Epithelial cell of esophagus (primary cell): ENCODE data around the gene PFN3.

Experiments used
- DNase-seq: peaks from one replicate; pipeline ENCODE4 v3.0.0; 2010; ENCODE audit warnings: low read depth
- H3K4me3 ChIP-seq: 2 replicates; pipeline ENCODE4 v1.5.1; 2011; ENCODE audit warnings: mild to moderate bottlenecking, low read length, control low read depth
- CTCF ChIP-seq: IDR thresholded peaks from 2 replicates; pipeline ENCODE4 v1.5.1; 2011; ENCODE audit warnings: low read depth, mild to moderate bottlenecking, low read length, control low read depth, inconsistent platforms; ENCODE audit not compliant: insufficient read depth; ENCODE audit errors: missing control alignments

The PFN3 gene

DNA sequence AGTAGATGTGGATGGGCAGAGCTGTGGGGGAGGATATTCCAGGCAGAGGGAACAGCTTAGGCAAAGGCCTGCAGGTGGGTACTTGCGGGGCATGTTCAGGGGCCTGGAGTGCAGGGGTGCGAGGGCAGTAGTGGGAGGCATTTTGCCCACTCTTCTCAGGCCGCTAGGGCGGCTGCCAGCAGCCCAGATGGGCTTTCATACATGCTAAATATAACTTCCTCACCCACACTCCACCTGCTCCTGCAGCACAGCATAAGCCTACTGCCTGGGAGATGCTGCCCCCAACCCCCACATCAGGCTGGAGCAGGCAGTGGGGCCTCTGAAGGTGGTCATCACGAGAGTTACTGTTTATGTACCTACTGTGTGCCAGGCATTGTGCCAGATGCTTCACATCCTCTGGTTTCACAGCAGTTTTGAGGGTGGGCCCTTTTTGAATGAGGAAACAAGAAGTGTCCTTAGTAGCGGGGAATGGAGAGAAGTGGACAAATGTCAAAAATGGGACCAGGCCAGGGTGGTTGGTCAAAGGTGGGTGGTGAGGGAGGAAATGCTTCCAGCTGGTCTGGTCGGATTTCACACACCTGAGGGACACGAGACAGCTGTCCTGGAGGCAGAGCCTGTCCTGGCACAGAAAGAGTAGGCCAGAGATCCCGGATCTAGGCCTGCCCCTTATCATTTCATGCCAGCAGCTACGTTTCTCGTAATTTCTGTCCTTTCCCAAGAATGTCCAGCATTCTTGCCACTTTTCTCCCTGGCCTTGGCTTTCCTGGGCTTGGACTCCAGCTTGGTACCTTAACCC, 30.6 kb downstream of the PFN3 start:
- no peak for DNase-seq
- TF ChIP-seq CTCF = no peak

DNA sequence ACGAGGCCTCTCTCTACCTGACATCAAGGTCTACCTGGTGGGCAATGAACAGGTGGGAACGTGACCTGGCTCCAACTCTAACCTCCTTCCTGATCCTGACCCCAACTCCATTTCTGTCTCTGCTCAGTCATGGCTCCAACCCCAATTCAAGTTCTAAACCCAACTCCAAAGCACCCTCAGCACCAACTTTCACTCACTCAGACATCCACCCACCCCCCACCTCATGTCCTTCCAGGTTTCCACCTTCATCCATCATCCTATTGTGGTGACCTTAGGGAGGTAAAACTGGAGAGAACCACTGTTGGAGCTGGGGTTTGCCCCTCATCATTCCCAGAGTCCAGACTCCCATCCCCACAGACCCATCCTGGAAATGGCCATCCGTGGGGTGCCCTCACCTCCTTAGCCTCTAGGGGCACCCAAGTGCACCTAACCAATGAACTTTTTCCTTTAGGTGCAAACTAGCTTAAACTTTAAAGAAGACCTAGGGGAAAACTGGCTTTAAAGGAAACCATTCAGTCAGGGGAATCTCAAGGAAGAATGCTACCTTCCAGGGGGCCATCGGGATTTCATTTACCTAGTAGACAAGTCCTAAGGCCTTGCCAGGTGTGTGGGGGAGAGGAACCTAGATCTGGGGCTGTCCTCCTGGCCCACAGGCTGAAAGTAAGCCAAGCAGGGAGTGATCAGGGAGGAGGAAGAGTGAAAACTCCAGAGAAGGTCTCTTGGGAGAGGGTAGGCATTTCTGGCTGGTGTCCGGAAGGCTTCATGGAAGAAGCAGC, 31.4 kb downstream of the PFN3 start:
- no peak overlapping the region for H3K4me3 ChIP-seq
- peak; percentile 75 for TF ChIP-seq CTCF
- peak; percentile 44 for DNase-seq

More for the DNA sequence above, 30.6 kb downstream of the PFN3 start:
- H3K4me3 ChIP-seq = no peak overlapping the region

GRCh38 chr5:177367981-177368868, 32.2 kb downstream of the PFN3 start:
- no peak for TF ChIP-seq CTCF
- peak; percentile 57 for DNase-seq
- H3K4me3 ChIP-seq = no peak overlapping the region

GRCh38 chr5:177367323-177367848, 33.1 kb downstream of the PFN3 start:
- peak overlapping the region; percentile 41 for H3K4me3 ChIP-seq
- DNase-seq = no peak
- TF ChIP-seq CTCF = no peak

GRCh38 chr5:177366528-177367322, 33.7 kb downstream of the PFN3 start:
- peak; percentile 73 for DNase-seq
- TF ChIP-seq CTCF = no peak
- H3K4me3 ChIP-seq = peak overlapping the region; percentile 41
